NT2/D1 (cell line): ENCODE results near the gene PARL.

Source experiments
- SUZ12 ChIP-seq: IDR thresholded peaks from 2 replicates; pipeline ENCODE4 v1.6.1; 2011; ENCODE audit not compliant: insufficient read length, insufficient read depth; ENCODE audit errors: extremely low read depth
- ZNF274 ChIP-seq: IDR thresholded peaks from 2 replicates; pipeline ENCODE4 v1.6.1; 2011; ENCODE audit warnings: mild to moderate bottlenecking, low read depth, low read length

DNA sequence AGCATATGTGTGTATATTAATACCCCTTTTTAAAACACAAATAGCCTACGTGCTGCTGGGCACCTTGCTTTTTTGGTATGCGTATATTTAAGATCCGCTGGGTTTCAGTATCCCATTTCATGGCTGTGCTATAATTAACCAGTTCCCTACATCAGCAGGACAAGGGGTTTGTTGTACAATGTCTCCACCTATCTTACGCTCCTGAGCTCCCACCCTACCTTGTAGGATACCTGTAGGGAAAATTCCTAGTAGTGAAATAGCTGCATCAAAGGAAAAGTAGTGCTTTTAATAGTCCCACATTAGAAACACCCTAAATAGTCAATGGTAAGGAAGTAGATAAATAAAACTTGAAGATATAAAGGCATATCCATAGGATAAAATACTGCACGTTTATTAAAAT is 60.7 kb downstream of the PARL start:
- TF ChIP-seq ZNF274, result no peak
- no peak for TF ChIP-seq SUZ12
